Uterus (tissue), 4 donors: Measurements from ENCODE around the gene ATP2C2. TPM values are rescaled to one million over a fixed set of nuclear protein-coding genes. Genes with fewer than 3 reads are reported as not detected.

Source experiments
- DNase-seq, 2 donors: peaks; one replicate each; pipeline ENCODE4 v3.0.0-alpha.2; 2019 to 2020
- H3K27ac ChIP-seq, 2 donors: fragments of 200-600 bp; sonication (generic); 1 replicate in 1 of 2; 2 replicates in 1 of 2; pipeline ENCODE4 v1.5.1; 2016 to 2018
- H3K27me3 ChIP-seq, 2 donors: fragments of 200-600 bp; sonication (generic); one replicate each; pipeline ENCODE4 v1.5.1; 2018 to 2019; ENCODE audit warnings: control low read depth in 1 of 2
- H3K36me3 ChIP-seq, 2 donors: fragments of 200-600 bp; sonication (generic); one replicate each; pipeline ENCODE4 v1.5.1; 2019; ENCODE audit warnings: control low read depth in 1 of 2
- H3K4me1 ChIP-seq, 2 donors: fragments of 200-600 bp; sonication (generic); one replicate each; pipeline ENCODE4 v1.5.1; 2018 to 2019; ENCODE audit warnings: control low read depth in 1 of 2
- H3K4me3 ChIP-seq, 2 donors: fragments of 200-600 bp; sonication (generic); 1 replicate in 1 of 2; 2 replicates in 1 of 2; pipeline ENCODE4 v1.5.1; 2018 to 2019; ENCODE audit warnings: mild to moderate bottlenecking in 1 of 2
- H3K9me3 ChIP-seq, 2 donors: fragments of 200-600 bp; sonication (generic); one replicate each; pipeline ENCODE4 v1.5.1; 2019; ENCODE audit warnings: control low read depth in 1 of 2
- CTCF ChIP-seq, 4 experiments: fragments of 200-600 bp in 2 of 4; fragments of 450-650 bp in 2 of 4; sonication (generic) in 2 of 4; IDR thresholded peaks; one replicate each; pipeline ENCODE4 v1.5.1; 2016 to 2019; ENCODE audit warnings: antibody characterized with exemption in 4 of 4, mild to moderate bottlenecking in 2 of 4, moderate library complexity in 1 of 4
- POLR2A ChIP-seq, 2 donors: fragments of 450-650 bp; IDR thresholded peaks; one replicate each; pipeline ENCODE4 v1.6.1; 2016; ENCODE audit warnings: antibody characterized with exemption in 2 of 2, mild to moderate bottlenecking in 1 of 2, moderate library complexity in 1 of 2
- intact Hi-C: fragments of 100-400 bp; cut with DNase I; formaldehyde crosslinking; loops from one replicate; pipeline ENCODE4 v1.15.1; 2023; ENCODE audit warnings: low total_unique reads
- total RNA-seq, 4 donors: library from RNA; depleted of rRNA in 3 of 4; stranded (reverse); fragments of >200 nt in 3 of 4; gene quantifications; one replicate each; pipeline versions ENCODE4 v1.1.0 to v1.2.4, GENCODE V29; 2014 to 2023
- donor health status: DM: yes; HTN: yes; CAD: no.

ATP2C2 gene
- total RNA-seq, 4 donors from 2014 or later, result 0.51 to 1.8 (median 0.84) TPM

DNA sequence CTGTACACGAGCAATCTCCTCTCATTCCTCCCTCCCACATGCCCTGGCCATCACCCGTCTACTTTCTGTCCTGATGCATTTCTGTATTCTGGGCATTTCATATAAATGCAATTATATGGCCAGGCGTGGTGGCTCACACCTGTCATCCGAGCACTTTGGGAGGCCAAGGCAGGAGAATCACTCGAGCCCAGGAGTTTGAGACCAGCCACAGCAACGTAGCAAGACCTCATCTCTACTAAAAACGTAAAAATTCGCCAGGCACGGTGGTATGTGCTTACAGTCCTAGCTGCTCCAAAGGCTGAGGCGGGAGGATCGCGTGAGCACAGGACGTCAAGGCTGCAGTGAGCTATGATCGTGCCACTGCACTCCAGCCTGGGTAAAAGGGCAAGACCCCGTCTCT lies 131.3 kb downstream of the ATP2C2 start:
- no peaks in the 10 kb centered on the region for H3K36me3 ChIP-seq
- H3K9me3 ChIP-seq, result no peaks in the 10 kb centered on the region
- no peak for DNase-seq
- no peak overlapping the region for H3K4me3 ChIP-seq
- TF ChIP-seq POLR2A (IDR thresholded peaks at IDR 0.05) (no peak), CTCF (IDR thresholded peaks at IDR 0.05) (no peak)
- peaks cover 0 to 3% of the 10 kb centered on the region in 2 donors for H3K4me1 ChIP-seq
- H3K27me3 ChIP-seq, result no peaks in the 10 kb centered on the region
- intact Hi-C loops, result no loop called here
- H3K27ac ChIP-seq, result no peak overlapping the region

- intact Hi-C loops, result no loop called here
- H3K9me3 ChIP-seq, result no peaks in the 10 kb centered on the region
- peaks cover 0 to 3% of the 10 kb centered on the region in 2 donors for H3K4me1 ChIP-seq
- H3K27ac ChIP-seq, result no peak overlapping the region
- DNase-seq, result peak in 1 of 2 donors; percentile 10
- no peaks in the 10 kb centered on the region for H3K36me3 ChIP-seq
- H3K27me3 ChIP-seq, result no peaks in the 10 kb centered on the region
- no peak overlapping the region for H3K4me3 ChIP-seq
- TF ChIP-seq CTCF (IDR thresholded peaks at IDR 0.05) (no peak), POLR2A (IDR thresholded peaks at IDR 0.05) (no peak)
Observed at GRCh38 chr16:84500531-84500930, 132.2 kb downstream of the ATP2C2 start.

GRCh38 chr16:84501077-84501735 lies 132.9 kb downstream of the ATP2C2 start:
- peak in 1 of 2 donors; percentile 13 for DNase-seq
- Histone ChIP-seq H3K27me3 (no peaks in the 10 kb centered on the region), H3K36me3 (no peaks in the 10 kb centered on the region), H3K4me3 (no peak overlapping the region), H3K4me1 (peaks cover 0 to 3% of the 10 kb centered on the region in 2 donors), H3K27ac (no peak overlapping the region), H3K9me3 (no peaks in the 10 kb centered on the region)
- no peak for TF ChIP-seq POLR2A (IDR thresholded peaks at IDR 0.05)
- TF ChIP-seq CTCF (IDR thresholded peaks at IDR 0.05), result no peak
- intact Hi-C loops, result no loop called here

DNA sequence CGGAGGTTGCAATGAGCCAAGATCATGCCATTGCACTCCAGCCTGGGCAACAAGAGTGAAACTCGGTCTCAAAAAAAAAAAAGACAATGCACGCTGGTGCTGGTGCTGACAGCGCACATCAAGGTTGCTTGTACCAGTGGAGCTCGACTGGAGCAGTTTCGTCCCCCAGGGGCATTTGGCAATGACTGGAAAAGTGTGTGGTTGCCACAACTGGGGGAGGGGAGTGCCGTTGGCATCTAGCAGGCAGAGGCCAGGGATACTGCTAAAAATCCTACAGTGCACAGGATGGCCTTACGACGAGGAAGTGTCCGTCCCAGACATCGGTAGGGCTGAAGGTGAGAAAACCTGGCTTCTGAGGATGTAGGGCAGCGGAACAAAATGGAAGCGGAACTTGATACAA lies 133.7 kb downstream of the ATP2C2 start:
- H3K9me3 ChIP-seq, result no peaks in the 10 kb centered on the region
- H3K27me3 ChIP-seq, result no peaks in the 10 kb centered on the region
- intact Hi-C loops, result no loop called here
- H3K27ac ChIP-seq, result no peak overlapping the region
- no peak overlapping the region for H3K4me3 ChIP-seq
- peak in 1 of 2 donors; percentile 13 for DNase-seq
- H3K4me1 ChIP-seq, result peaks cover 0 to 3% of the 10 kb centered on the region in 2 donors
- TF ChIP-seq CTCF (IDR thresholded peaks at IDR 0.05), result no peak
- TF ChIP-seq POLR2A (IDR thresholded peaks at IDR 0.05), result no peak
- H3K36me3 ChIP-seq, result no peaks in the 10 kb centered on the region

- Histone ChIP-seq H3K9me3 (no peaks in the 10 kb centered on the region), H3K4me1 (peaks cover 0 to 3% of the 10 kb centered on the region in 2 donors), H3K4me3 (no peak overlapping the region), H3K36me3 (no peaks in the 10 kb centered on the region), H3K27me3 (no peaks in the 10 kb centered on the region), H3K27ac (no peak overlapping the region)
- no peak for DNase-seq
- no peak for TF ChIP-seq POLR2A (IDR thresholded peaks at IDR 0.05)
- TF ChIP-seq CTCF (IDR thresholded peaks at IDR 0.05), result no peak
- intact Hi-C loops, result no loop called here
Observed at GRCh38 chr16:84502581-84502980, 134.2 kb downstream of the ATP2C2 start.
